ENCODE results near the gene CD248.
"Not testable (repeated sequence)": the region's sequence is repeated elsewhere in the genome, so short reads cannot be mapped to it uniquely, and the experiment has no call there.

The CD248 gene

DNA sequence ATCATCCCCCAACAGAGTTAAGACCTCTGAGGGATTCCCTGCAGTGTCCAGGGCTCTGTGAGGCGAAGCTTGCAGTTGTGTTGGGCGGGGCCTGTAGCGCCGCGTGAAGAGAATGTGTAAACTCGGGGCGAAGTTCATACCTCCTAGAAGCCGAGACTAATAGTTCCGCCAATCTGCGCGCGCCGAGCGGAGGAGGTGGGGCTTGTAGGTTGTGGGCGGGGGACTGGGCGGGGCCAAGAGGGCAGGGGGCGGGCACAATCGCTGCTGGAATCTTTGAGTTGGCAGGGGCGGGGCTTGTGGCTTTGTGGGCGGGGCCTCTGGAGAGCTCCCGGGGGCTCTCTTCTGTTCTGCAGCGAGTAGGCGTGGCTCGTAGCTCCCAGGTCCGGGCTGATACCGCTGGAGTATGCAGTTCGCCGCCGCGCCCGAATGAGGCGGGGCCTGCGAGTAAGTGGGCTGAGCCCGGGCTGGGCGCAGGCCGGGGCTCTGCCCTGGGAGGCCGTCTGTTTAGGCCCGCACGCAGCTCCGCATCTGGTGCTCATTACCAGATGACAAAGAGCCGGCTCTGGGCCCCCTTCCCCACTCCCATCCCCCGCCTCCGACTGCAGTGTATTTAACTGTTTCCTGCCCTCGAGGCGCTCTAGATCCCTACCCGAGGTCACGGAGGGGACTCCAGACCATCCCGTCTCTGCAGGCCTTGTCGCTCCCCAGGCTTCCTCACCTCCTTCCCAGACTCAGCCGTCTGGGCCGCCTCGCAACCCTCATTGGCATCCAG is 4.1 kb downstream of the CD248 start:
- peak overlapping the region; percentile 53 for H3K9ac ChIP-seq (ENCODE audit: low read length)
- no peaks in the 10 kb centered on the region for H3K36me3 ChIP-seq (ENCODE audit: control insufficient read depth, insufficient read depth, low read length)
- no peaks in the 10 kb centered on the region for H3K27me3 ChIP-seq (ENCODE audit: control insufficient read depth, insufficient read depth, low read length)
- H3K4me1 ChIP-seq (ENCODE audit: control insufficient read depth, insufficient read depth, low read length): peaks cover 10% of the 10 kb centered on the region
- H3K4me3 ChIP-seq (ENCODE audit: low read length): no peak overlapping the region
- no peaks in the 10 kb centered on the region for H3K9me3 ChIP-seq (ENCODE audit: control insufficient read depth, low read length)

DNA sequence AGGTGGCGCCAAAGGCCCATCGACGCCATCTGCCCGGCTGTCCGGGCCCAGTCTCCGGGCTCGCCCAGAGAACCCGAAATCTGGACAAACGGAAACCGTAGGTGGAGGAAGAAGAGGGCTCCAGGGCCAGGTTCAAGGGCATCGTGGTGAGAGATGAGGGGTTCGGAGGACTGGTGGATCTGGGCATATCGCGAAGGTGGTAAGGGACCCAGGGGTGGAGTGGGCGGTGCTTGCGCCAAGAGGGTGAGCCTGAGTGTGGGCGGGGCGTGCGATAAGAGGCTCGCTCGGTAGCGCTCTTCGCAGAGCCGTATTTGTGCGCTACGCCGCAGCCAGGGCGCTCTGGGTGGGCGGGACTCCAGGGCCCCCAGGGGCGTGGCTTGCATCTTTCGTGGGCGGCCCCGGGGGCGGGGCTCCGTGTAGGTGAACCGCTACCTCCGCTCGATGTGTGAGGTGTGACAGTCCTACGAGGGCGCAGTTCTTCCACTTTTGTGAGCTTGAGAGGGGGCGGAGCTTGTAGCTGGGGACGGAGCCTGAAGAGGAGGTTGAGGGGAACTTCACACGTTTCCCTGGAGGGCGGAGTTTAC is 4.8 kb downstream of the CD248 start:
- Histone ChIP-seq H3K4me3 (ENCODE audit: low read length) (peak overlapping the region; percentile 43), H3K9ac (ENCODE audit: low read length) (peak overlapping the region; percentile 46), H3K27me3 (ENCODE audit: control insufficient read depth, insufficient read depth, low read length) (no peaks in the 10 kb centered on the region), H3K9me3 (ENCODE audit: control insufficient read depth, low read length) (no peaks in the 10 kb centered on the region), H3K4me1 (ENCODE audit: control insufficient read depth, insufficient read depth, low read length) (peaks cover 10% of the 10 kb centered on the region), H3K36me3 (ENCODE audit: control insufficient read depth, insufficient read depth, low read length) (no peaks in the 10 kb centered on the region)

DNA sequence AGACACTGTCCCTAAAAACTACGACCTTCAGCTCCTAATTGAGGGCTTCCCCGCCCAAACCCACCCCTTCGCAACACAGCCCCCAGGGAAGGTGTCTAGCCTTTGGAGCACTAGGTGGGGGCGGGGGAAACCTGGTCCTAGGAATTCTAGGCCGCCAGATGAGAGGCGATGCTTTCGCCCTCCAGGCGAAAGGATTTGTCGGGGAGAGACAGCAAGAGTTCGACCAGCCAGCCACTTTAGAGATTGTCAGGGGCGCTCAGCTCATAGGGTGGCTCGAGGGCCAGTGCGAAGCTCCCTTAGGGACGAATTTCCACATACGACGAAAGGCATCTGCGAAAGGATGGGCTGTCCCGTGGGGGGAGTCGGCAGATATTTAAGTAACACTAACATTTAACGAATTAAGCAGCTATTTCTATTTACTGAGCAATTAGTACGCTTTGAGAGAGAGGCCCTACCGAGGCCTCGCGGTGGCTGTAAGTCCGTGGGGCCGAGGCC is 5.3 kb downstream of the CD248 start:
- Histone ChIP-seq H3K9me3 (ENCODE audit: control insufficient read depth, low read length) (no peaks in the 10 kb centered on the region), H3K4me3 (ENCODE audit: low read length) (peak overlapping the region; percentile 43), H3K27me3 (ENCODE audit: control insufficient read depth, insufficient read depth, low read length) (no peaks in the 10 kb centered on the region), H3K9ac (ENCODE audit: low read length) (peak overlapping the region; percentile 46), H3K36me3 (ENCODE audit: control insufficient read depth, insufficient read depth, low read length) (no peaks in the 10 kb centered on the region), H3K4me1 (ENCODE audit: control insufficient read depth, insufficient read depth, low read length) (peaks cover 10% of the 10 kb centered on the region)

DNA sequence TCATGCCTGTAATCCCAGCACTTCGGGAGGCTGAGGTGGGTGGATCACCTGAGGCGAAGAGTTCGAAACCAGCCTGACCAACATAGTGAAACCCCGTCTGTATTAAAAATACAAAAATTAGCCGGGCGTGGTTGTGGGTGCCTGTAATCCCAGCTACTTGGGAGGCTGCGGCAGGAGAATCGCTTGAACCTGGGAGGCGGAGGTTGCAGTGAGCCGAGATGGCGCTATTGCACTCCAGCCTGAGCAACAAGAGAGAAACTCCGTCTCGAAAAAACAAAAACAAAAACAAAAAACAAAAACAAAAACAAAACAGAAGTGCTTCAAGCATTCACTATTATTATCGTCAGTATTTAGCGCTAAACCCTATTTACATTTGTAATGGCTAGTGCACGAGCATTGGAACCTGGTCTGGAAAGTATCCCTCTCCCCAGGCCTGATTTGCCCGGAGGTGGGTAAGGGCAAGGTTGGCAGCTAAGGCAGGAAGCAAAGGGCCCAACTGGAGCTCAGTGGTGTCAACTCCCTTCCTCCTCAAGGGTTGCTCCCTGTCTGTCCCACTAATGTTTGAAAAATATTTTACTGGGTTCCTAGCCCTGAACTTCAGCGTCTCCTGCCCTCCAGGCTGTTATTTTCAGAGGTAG is 5.9 kb downstream of the CD248 start:
- H3K4me3 ChIP-seq (ENCODE audit: low read length); H3K9me3 ChIP-seq (ENCODE audit: control insufficient read depth, low read length); H3K36me3 ChIP-seq (ENCODE audit: control insufficient read depth, insufficient read depth, low read length); H3K27me3 ChIP-seq (ENCODE audit: control insufficient read depth, insufficient read depth, low read length); H3K9ac ChIP-seq (ENCODE audit: low read length): not testable (repeated sequence)
- H3K4me1 ChIP-seq (ENCODE audit: control insufficient read depth, insufficient read depth, low read length): peaks cover 10% of the 10 kb centered on the region

DNA sequence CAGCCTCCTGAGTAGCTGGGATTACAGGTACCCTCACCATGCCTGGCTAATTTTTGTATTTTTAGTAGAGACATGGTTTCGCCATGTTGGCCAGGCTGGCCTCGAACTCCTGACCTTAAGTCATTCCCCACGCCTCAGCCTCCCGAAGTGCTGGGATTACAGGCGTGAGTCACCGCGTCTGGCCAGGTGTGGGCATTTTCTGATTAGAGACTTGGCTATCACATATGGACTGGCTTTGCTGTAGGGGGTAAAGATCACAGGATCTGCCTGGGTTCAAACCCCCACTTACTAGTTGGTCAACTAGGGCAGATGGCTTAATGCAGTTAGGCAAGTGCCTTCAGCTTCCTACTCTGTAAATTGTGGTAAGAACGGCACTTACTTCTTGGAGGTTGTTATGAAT is 6.5 kb downstream of the CD248 start:
- no peaks in the 10 kb centered on the region for H3K9me3 ChIP-seq (ENCODE audit: control insufficient read depth, low read length)
- no peak overlapping the region for H3K9ac ChIP-seq (ENCODE audit: low read length)
- H3K4me3 ChIP-seq (ENCODE audit: low read length): no peak overlapping the region
- no peaks in the 10 kb centered on the region for H3K36me3 ChIP-seq (ENCODE audit: control insufficient read depth, insufficient read depth, low read length)
- no peaks in the 10 kb centered on the region for H3K27me3 ChIP-seq (ENCODE audit: control insufficient read depth, insufficient read depth, low read length)
- H3K4me1 ChIP-seq (ENCODE audit: control insufficient read depth, insufficient read depth, low read length): peaks cover 10% of the 10 kb centered on the region

DNA sequence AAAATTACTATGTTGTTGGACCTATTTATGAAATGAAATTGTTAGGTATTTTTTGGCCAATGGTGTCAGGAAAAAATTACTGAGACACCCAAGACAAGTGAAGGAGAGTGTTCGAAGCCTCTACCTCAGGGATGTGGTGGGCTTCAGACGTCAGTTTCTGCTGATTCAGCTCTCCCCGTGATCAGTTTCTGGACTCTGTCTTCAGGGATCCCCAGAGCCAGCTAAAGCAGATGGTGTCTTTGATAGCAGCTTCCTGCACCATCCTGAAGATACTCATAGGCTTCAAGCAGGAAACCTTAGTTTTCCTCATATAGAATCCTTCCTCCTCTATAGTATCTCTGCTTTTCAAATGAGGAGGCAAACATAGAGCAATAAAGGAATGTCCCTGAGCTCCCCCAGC is 7.4 kb downstream of the CD248 start:
- Histone ChIP-seq H3K4me1 (ENCODE audit: control insufficient read depth, insufficient read depth, low read length) (peaks cover 10% of the 10 kb centered on the region), H3K27me3 (ENCODE audit: control insufficient read depth, insufficient read depth, low read length) (no peaks in the 10 kb centered on the region), H3K9me3 (ENCODE audit: control insufficient read depth, low read length) (no peaks in the 10 kb centered on the region), H3K9ac (ENCODE audit: low read length) (no peak overlapping the region), H3K36me3 (ENCODE audit: control insufficient read depth, insufficient read depth, low read length) (no peaks in the 10 kb centered on the region), H3K4me3 (ENCODE audit: low read length) (no peak overlapping the region)

DNA sequence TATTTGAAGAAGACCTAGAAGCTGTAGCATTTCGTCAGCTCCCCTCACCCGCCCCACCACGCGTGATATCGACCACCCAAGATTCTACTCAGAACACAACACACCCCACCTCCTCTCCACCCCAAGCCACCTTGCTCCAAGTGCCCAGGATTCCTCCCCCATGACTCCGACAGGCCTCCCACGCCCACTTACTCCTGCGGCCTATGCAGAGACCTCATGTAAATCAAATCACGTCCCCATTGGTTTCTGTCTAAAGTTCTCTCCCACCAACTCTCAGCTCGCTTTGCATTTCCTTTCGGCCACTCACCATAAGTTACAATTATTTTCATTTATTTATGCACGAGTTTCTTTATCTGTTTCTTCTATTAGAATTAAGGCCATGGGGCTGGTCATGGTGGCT is 14.2 kb downstream of the CD248 start:
- H3K36me3 ChIP-seq (ENCODE audit: control insufficient read depth, insufficient read depth, low read length): no peaks in the 10 kb centered on the region
- no peaks in the 10 kb centered on the region for H3K4me1 ChIP-seq (ENCODE audit: control insufficient read depth, insufficient read depth, low read length)
- H3K9me3 ChIP-seq (ENCODE audit: control insufficient read depth, low read length): no peaks in the 10 kb centered on the region
- no peaks in the 10 kb centered on the region for H3K27me3 ChIP-seq (ENCODE audit: control insufficient read depth, insufficient read depth, low read length)
- H3K9ac ChIP-seq (ENCODE audit: low read length): no peak overlapping the region
- H3K4me3 ChIP-seq (ENCODE audit: low read length): no peak overlapping the region

DNA sequence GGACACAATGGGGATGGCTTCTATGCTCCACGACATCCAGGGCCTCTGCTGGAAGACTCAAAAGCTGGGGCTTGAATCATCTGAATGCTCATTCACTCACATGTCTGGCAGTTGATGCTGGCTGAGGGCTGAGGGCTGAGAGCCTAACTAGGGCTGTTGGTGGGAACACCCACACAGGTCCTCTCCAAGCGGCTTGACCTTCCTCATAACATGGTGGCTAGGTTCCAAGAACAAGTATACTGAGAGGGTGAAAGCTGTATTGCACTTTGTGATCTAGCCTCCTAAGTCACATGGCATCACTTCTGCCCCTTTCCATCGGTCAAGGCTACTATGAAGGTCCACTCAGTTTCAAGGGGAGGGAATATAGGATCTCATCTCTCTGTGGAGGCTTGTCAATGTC is 17.7 kb downstream of the CD248 start:
- Histone ChIP-seq H3K9ac (ENCODE audit: low read length) (no peak overlapping the region), H3K27me3 (ENCODE audit: control insufficient read depth, insufficient read depth, low read length) (no peaks in the 10 kb centered on the region), H3K9me3 (ENCODE audit: control insufficient read depth, low read length) (no peaks in the 10 kb centered on the region)

DNA sequence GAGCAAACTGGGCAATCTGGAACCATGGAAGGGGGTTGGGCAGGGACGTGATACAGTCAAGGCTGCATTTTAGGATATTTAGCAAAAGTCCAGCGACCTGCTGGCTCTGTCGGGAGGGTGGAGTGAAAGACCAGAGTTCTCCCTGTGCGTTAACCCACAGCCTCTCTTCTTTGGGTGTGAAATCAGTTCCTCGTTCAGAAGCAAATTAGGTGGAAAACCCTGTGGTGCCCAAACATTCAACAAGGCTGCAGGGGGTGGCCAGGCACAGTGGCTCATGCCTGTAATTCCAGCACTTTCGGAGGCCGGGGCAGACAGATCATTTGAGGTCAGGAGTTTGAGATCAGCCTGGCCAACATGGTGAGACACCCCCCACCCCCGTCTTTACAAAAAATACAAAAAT is 19.2 kb downstream of the CD248 start:
- Histone ChIP-seq H3K4me1 (ENCODE audit: control insufficient read depth, insufficient read depth, low read length) (peaks cover 8% of the 10 kb centered on the region), H3K9me3 (ENCODE audit: control insufficient read depth, low read length) (no peaks in the 10 kb centered on the region), H3K27me3 (ENCODE audit: control insufficient read depth, insufficient read depth, low read length) (peaks cover 6% of the 10 kb centered on the region), H3K9ac (ENCODE audit: low read length) (no peak overlapping the region), H3K36me3 (ENCODE audit: control insufficient read depth, insufficient read depth, low read length) (no peaks in the 10 kb centered on the region), H3K4me3 (ENCODE audit: low read length) (no peak overlapping the region)

More for the DNA sequence above, 17.7 kb downstream of the CD248 start:
- H3K36me3 ChIP-seq (ENCODE audit: control insufficient read depth, insufficient read depth, low read length): no peaks in the 10 kb centered on the region
- H3K4me1 ChIP-seq (ENCODE audit: control insufficient read depth, insufficient read depth, low read length): no peaks in the 10 kb centered on the region
- no peak overlapping the region for H3K4me3 ChIP-seq (ENCODE audit: low read length)

DNA sequence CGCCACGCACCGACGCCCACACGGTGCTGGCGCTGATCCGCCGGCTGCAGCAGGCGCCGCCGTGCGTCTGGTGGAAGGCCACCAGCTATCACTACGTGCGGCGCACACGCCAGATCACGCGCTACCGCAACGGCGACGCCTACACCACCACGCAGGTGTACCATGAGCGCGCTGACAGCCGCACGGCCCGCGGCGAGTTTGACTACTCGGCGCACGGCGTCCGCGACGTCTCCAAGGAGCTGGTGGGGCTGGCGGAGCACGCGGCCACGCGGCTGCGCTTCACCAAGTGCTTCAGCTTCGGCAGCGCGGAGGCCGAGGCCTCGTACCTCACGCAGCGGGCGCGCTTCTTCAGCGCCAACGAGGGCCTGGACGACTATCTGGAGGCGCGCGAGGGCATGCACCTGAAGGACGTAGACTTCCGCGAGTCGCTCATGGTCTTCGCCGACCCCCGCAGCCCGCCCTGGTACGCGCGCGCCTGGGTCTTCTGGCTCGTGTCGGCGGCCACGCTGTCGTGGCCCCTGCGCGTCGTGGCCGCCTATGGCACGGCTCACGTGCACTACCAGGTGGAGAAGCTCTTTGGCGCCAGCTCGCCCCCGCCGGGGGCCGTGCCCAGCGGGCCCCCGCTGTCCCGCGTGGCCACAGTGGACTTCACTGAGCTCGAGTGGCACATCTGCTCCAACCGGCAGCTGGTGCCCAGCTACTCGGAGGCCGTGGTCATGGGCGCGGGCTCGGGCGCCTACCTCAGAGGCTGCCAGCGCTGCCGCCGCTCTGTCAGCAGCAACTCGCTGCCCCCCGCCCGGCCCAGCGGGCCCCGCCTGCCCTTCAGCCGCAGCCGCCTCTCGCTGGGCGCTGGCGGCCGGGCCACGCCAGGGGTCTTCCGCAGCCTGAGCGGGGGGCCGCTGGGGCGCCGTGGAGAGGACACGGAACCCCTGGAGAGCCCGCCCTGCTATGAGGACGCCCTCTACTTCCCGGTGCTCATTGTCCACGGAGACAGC is 21.9 kb downstream of the CD248 start:
- Histone ChIP-seq H3K4me1 (ENCODE audit: control insufficient read depth, insufficient read depth, low read length) (peaks cover 21% of the 10 kb centered on the region), H3K36me3 (ENCODE audit: control insufficient read depth, insufficient read depth, low read length) (no peaks in the 10 kb centered on the region), H3K27me3 (ENCODE audit: control insufficient read depth, insufficient read depth, low read length) (peaks cover 13% of the 10 kb centered on the region), H3K9me3 (ENCODE audit: control insufficient read depth, low read length) (no peaks in the 10 kb centered on the region), H3K4me3 (ENCODE audit: low read length) (no peak overlapping the region), H3K9ac (ENCODE audit: low read length) (no peak overlapping the region)

DNA sequence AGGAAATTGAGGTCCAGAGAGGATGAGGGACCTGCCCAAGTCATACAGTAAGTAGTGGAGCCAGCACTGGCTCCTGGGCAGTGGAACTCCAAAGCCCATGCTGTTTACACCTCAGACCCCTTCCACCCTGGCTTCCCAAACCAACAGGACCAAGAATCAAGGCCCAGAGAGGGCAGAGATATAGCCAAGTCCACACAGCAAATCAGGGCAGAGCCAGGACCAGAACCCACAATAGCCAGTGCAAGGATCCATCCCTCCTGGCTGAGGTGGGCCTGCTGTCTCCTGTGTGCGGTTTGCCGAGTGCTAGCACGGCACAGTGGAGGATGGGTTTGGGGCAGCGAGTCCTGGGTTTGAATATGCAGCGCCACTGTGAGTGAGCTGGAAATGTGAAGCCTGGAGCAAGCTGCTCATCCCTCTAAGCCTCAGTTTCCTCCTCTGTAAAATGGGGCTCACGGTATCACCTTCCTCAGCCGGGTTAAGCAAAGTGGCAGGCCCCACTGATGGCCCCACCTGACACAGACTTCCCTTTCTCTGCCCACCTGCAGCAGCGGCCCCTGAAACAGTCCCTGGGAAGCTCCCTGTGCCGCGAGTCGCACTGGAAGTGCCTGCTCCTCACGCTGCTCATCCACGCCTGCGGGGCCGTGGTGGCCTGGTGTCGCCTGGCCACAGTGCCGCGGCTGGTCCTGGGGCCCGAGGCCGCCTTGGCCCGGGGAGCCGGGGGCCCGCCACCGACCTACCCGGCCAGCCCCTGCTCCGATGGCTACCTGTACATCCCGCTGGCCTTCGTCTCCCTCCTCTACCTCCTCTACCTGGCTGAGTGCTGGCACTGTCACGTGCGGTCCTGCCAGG is 22.8 kb downstream of the CD248 start:
- Histone ChIP-seq H3K36me3 (ENCODE audit: control insufficient read depth, insufficient read depth, low read length) (no peaks in the 10 kb centered on the region), H3K9ac (ENCODE audit: low read length) (no peak overlapping the region), H3K9me3 (ENCODE audit: control insufficient read depth, low read length) (no peaks in the 10 kb centered on the region), H3K4me1 (ENCODE audit: control insufficient read depth, insufficient read depth, low read length) (peaks cover 26% of the 10 kb centered on the region), H3K4me3 (ENCODE audit: low read length) (no peak overlapping the region), H3K27me3 (ENCODE audit: control insufficient read depth, insufficient read depth, low read length) (peaks cover 13% of the 10 kb centered on the region)
